ENCODE data around the gene C1QBP. TPM values are rescaled to one million over a fixed set of nuclear protein-coding genes. Genes with fewer than 3 reads are reported as not detected.

C1QBP gene
- total and polyA plus RNA-seq, 9 donors, result 58.1 to 192 (median 73.6) TPM

GRCh38 chr17:5464717-5465507 is 26.0 kb upstream of the C1QBP start:
- no peaks in the 10 kb centered on the region for H3K36me3 ChIP-seq
- H3K9me3 ChIP-seq, result no peaks in the 10 kb centered on the region
- no peak overlapping the region for H3K4me3 ChIP-seq
- intact Hi-C loops (cut with DNase I), result no loop called here
- WGBS, 3 donors, result 86 to 89% (median 88%) methylated on average over 10 of the region's 10 CpGs
- H3K27me3 ChIP-seq, result no peaks in the 10 kb centered on the region
- H3K4me1 ChIP-seq (ENCODE audit: insufficient read depth), result no peaks in the 10 kb centered on the region
- no peak overlapping the region for H3K27ac ChIP-seq
- no peak for DNase-seq
- TF ChIP-seq EP300 (IDR thresholded peaks at IDR 0.05), result no peak
- no peak for TF ChIP-seq CTCF (IDR thresholded peaks at IDR 0.05)
- TF ChIP-seq POLR2A (IDR thresholded peaks at IDR 0.05), result no peak

GRCh38 chr17:5446786-5447185 is 7.8 kb upstream of the C1QBP start:
- H3K27me3 ChIP-seq, result no peaks in the 10 kb centered on the region
- no peak overlapping the region for H3K27ac ChIP-seq
- intact Hi-C loops (cut with DNase I), result no loop called here
- no peak for DNase-seq
- H3K4me3 ChIP-seq, result no peak overlapping the region
- TF ChIP-seq CTCF (IDR thresholded peaks at IDR 0.05) (no peak), EP300 (IDR thresholded peaks at IDR 0.05) (no peak), POLR2A (IDR thresholded peaks at IDR 0.05) (no peak)
- H3K36me3 ChIP-seq, result no peaks in the 10 kb centered on the region
- no peaks in the 10 kb centered on the region for H3K4me1 ChIP-seq (ENCODE audit: insufficient read depth)
- H3K9me3 ChIP-seq, result no peaks in the 10 kb centered on the region
- 84 to 89% (median 88%) methylated on average over 8 of the region's 8 CpGs for WGBS, 3 donors

- Histone ChIP-seq H3K27me3 (no peaks in the 10 kb centered on the region), H3K9me3 (no peaks in the 10 kb centered on the region), H3K27ac (no peak overlapping the region), H3K36me3 (no peaks in the 10 kb centered on the region), H3K4me3 (no peak overlapping the region), H3K4me1 (ENCODE audit: insufficient read depth) (peaks cover 2% of the 10 kb centered on the region)
- TF ChIP-seq POLR2A (IDR thresholded peaks at IDR 0.05), result no peak
- TF ChIP-seq EP300 (IDR thresholded peaks at IDR 0.05), result no peak
- TF ChIP-seq CTCF (IDR thresholded peaks at IDR 0.05), result no peak
- intact Hi-C loops (cut with DNase I), result no loop called here
- 91 to 93% (median 91%) methylated on average over 22 of the region's 22 CpGs for WGBS, 3 donors
- no peak for DNase-seq
These were observed 5.3 kb upstream of the C1QBP start for GRCh38 chr17:5444209-5444608.

- TF ChIP-seq POLR2A (IDR thresholded peaks at IDR 0.05) (no peak), EP300 (IDR thresholded peaks at IDR 0.05) (no peak), CTCF (IDR thresholded peaks at IDR 0.05) (no peak)
- 95 to 98% (median 96%) methylated on average over 6 of the region's 6 CpGs for WGBS, 3 donors
- Histone ChIP-seq H3K27ac (no peak overlapping the region), H3K4me3 (no peak overlapping the region), H3K9me3 (no peaks in the 10 kb centered on the region), H3K4me1 (ENCODE audit: insufficient read depth) (peaks cover 2% of the 10 kb centered on the region), H3K27me3 (no peaks in the 10 kb centered on the region), H3K36me3 (no peaks in the 10 kb centered on the region)
- no peak for DNase-seq
- intact Hi-C loops (cut with DNase I), result no loop called here
These were observed 4.8 kb upstream of the C1QBP start for GRCh38 chr17:5443728-5444127.

Data from ovary (tissue), 9 donors.